ENCODE data around the gene KLHL10.

DNA sequence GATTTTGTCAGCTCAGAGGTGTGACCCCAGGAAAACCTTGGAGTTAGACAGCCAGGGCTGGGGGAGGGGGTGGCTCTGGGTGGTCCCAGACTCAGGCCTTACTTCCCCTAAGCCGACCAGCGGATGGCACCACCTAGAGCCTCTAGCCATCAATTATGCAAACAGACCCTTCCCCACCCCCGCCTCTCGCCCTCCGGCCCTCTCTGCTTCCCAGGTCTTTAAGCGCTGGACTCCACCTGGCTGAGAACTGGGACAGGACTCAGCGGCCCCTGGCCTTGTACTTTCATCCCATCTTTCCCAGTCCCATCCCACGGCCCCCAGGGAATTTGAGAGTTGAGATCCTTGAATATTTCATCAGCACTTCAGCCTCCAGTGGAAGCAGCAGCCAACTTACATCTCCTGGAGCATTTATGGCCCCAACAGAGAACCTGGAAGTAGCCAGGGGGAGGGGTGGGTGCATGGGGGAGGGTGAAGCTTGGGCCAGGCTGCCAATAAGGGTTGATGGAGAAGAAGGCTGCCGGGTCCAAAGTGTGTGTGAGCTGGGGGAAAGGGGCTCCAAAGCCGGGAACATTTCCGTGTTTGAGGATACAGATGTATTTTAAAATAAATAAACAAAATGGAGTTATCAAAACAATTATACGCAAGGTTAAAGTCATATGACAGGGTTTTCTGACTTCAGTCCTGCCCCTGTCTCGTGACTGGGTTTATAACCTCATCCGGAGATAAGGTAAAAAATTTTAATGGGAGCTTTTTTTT is 43.7 kb upstream of the KLHL10 start:
- no peak for TF ChIP-seq CTCF (IDR thresholded peaks at IDR 0.05; ENCODE audit: low read length)
- no peak for TF ChIP-seq EZH2 (IDR thresholded peaks at IDR 0.05; ENCODE audit: borderline replicate concordance, low read length)
